Fibroblast of skin of abdomen (primary cell): Measurements from ENCODE around the gene PRR14.
"Not testable (repeated sequence)": the region's sequence is repeated elsewhere in the genome, so short reads cannot be mapped to it uniquely, and the experiment has no call there.

Source experiments
- DNase-seq: peaks from one replicate; pipeline ENCODE4 v3.0.0-alpha.2; 2013

PRR14 gene

GRCh38 chr16:30696646-30697045, 45.9 kb downstream of the PRR14 start:
- not testable (repeated sequence) for DNase-seq

DNA sequence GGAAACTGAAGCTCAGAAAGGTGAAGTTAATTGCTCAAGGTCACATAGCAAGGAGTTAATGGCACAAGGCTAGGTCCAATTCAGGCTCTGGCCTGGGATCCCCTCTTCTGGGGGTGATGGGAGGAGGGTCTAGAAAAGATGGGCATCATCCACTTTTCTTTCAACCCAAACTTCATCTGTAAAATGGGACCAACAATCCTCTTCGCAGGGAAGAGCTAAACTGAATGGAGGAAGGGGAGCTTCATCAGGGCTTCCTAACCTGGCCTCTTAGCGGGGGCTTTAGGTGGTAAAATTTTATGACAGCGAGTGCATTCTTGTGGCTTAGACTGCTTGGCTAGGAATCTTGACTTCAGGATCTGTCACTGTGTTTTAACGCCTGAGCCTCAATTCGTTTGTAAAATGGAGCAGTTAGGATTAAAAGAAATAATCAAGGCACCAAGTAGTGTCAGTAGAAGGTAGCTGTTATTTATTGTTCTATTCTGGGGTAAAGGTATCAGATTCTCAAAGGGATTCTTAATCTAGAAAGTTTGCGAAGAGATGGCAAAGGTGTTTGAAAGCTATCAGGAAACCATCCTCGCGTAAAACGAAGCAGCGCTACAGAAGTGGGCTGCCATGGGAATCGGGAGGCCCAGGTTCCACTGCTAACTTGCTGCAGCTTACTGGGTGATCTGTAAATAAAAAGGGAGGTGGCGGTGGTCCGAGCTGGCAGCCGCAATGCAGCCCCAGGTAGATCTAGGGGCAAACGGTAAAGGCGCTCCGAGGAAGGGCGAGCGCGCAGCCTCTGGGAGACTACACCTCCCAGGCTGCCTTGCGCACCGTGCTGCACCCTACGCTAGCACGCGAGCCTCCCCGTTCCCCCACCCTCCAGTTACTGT, 46.7 kb downstream of the PRR14 start:
- DNase-seq = no peak

DNA sequence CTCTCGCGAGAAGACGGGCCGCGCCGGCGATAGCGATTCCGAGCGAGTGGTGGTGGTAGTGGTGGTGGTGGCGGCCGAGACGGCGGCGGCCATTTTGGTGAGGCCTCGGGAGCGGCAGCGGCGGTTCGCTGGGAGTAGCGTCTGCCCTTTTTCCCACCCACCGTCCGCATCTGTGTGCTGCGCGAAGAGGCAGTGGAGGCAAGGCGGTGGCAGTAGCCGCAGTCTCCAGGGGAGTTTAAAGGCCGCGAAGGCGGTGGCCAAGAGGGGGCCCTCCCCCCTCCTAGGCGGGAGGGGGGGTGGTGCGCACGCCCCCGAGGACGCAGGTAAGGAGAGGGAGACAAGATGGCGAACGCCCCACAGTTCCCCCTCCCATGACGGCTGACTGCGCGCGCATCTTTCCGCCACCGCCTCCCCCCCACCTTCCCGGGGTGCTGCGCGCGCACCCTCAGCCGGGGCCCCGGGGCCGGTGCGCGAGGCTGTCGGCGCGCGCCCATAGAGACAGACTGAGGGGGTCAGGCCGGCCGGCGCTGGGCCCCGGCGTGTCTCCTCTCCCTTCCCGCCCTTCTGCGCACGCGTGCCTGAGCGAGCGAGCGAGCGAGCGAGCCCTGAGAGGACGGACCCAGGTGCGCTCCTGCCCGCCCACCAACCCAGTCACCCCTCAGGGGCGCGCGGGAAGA, 47.5 kb downstream of the PRR14 start:
- peak; percentile 98 for DNase-seq

- DNase-seq = peak; percentile 72
These were observed 48.3 kb downstream of the PRR14 start, which contains the start of gene SRCAP for GRCh38 chr16:30698816-30699614. Gene SRCAP, plus strand, starts transcription at chr16:30699171. Its CDS starts 1,654 bp downstream, at chr16:30700825.

GRCh38 chr16:30699615-30700099, 48.9 kb downstream of the PRR14 start:
- DNase-seq = no peak

GRCh38 chr16:30700491-30700890, 49.7 kb downstream of the PRR14 start:
- no peak for DNase-seq

- no peak for DNase-seq
These were observed 50.2 kb downstream of the PRR14 start for GRCh38 chr16:30700971-30701370.

GRCh38 chr16:30703071-30703470, 52.3 kb downstream of the PRR14 start:
- not testable (repeated sequence) for DNase-seq

GRCh38 chr16:30703971-30704370, 53.2 kb downstream of the PRR14 start:
- DNase-seq = no peak
